SKM-1 treated with dmso at 0.1 percent for 144 hours (cell line): Measurements from ENCODE around the gene PDK2.

Experiments used
- DNase-seq: peaks from one replicate; lab custom pipeline; 2025; ENCODE audit not compliant: unreplicated experiment; lab: John Stamatoyannopoulos, UW

PDK2 gene

DNA sequence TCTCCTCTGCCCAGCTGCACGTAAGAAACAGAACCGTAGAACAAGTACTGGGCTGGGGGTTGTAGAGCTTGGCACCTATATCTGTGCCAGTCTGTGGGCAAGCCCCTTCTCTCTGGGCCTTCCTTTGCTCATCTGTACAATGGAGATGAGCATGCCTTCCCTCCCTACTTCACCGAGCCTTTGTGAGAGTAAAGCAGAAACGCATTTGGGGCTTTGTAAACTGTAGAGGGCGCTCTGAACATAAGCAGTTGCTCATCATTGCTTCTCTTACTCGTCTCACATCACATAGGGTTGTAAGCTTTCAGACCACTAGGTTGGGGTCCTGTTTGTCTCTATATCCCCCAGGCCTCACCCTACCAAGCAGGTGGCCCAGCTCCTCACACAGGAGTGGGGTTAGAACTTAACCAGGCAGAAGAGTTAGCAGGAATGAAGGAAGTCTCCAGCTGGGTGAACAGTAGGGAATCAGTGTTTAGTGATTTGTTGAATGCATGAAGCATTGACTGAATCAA, 19.8 kb downstream of the PDK2 start:
- DNase-seq: peak; percentile 75

DNA sequence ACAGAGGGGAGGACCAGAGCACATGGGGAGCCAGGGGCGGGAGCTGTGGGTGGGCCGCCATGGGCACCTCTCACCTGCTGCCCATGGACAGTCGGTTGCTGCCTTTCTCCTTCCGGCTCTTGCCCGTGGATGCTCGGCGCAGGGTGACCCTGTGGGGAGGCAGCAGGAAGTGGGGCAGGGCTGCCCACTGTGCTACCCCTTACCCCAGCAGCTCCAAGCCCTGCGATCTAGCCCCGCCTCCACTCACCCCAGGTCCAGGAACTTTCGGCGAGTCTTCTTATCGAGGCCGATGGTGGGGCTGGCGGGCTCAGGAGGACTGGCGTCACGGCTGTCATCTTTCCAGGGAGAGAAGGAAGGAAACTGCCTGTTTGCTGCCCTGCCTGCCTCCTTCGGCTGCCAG, 20.6 kb downstream of the PDK2 start:
- no peak for DNase-seq

DNA sequence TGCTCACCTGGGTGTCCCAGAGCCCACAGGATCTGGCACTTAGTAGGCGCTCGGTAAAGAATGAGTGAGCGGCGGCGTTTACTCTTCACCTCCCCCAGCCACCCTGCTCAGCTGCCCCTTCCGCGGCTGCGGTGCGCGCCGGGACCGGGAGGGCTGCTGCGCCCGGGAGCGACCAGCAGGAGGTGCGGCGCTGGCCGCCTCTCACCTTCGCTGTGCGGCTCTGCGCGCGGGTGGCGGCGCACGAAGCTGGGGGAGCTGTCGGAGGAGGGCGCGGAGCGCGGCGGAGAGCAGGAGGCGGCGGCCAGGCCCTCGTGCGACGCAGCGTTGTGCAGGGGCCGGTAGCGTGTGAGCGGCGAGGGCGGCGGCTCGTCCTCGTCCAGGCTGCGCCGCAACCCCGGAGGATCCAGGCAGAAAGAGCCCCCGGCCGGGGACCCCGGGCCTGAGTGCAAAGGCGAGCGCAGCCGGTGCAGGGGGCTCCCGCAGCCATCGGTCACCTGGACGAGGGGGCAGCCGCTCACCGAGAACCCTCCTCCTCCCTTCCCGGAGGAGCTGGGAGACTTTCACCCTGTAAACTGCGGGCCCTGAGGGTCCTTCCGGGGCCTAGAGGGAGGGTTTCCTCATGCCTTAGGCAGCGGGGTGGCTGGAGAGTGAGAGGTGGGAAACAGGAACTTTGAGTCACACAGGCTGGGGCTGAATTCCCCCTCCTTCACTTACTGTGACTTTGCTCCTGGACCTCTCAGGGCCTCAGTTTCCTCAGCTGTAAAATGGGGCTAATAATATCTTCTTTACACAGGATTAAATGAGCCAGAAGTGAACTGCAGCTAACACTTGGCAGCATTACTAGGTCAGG, 22.3 kb downstream of the PDK2 start:
- DNase-seq: no peak

DNA sequence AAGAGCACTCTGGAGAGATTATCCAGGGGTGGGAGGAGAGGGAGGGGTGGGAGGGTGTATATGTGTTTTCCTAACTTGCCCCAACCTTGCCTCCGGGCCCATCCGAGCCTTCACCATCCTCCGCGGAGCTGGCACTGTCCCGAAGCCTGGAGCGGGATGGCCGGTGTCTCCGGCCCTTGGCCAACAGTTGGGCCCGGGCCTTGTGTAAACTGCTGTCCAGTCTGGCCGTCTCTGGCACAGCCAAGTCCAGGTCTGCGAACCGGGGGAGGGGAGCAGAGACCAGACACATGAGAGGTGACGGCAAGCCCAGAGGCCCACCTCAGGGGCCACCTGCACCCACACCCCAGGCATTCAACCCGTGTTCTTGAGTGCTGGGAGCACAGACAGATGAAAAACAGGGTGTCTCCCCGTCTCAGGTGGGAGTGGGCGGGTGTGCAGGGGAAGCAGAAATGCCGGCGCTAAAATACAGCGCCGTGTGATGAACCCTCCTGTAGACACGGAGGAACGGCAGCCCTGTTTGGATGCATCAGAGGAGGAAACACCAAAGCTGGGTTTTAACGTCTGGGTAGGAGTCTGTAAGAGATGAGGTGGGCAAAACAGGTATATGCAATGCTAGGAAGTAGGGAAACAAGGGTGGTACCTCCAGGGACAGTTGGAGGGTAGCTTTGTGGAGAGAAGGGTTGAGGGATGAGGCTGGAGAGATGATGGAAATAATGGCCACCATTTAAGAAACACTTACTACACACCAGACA, 23.1 kb downstream of the PDK2 start:
- DNase-seq: no peak

DNA sequence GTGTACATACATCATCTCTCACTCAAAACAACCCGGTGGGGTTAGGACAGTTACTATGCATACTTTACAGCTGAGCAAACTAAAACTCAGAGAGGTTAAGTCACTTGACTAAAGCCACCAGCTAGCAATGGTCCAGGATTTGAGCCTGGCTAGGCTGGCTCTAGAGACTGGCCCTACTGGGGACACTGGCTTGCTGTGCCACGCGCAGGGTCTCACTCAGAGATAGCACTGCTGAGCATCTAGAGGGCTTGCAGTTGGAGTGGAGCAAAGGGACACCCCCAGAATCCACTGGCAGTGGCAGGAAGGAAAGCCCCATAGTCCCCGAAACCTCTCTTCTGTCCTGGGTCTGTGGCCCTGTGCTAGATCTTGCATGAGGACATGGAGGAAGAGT, 23.7 kb downstream of the PDK2 start:
- no peak for DNase-seq

DNA sequence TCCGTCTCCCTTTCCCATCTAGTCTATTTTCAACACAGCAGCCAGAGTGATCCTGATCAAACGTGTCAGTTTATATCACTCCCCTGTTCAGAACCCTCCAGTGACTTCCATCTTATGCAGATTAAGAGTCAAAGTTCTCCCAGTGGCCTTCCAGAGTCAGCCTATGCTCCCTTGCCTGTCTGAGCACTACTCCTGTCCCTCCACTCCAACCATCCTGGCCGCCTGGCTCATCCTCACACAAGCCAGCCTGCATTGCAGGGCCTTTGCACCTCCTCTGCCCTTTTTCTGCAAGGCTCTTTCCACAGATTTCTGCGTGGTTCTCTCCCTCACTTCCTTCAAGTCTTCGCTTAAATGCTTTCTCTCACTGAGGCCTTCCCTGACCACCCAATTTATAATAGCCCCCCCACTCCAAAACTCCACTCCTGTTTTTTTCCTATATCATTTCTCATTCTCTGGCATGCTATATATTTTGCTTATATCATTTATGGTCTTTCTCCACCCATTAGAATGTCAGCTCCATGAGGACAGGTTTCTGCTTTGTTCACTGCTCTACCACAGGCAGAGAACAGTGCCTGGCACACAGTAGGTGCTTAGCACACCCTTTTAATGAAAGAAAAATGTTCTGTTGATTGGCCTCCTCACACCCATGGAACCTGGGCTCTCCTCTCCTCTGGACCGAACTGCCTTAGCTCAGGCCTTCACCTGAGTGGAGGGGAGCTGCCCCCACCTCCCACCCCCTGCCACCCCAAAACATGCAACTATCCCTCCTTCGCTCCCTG, 25.5 kb downstream of the PDK2 start:
- DNase-seq: no peak

DNA sequence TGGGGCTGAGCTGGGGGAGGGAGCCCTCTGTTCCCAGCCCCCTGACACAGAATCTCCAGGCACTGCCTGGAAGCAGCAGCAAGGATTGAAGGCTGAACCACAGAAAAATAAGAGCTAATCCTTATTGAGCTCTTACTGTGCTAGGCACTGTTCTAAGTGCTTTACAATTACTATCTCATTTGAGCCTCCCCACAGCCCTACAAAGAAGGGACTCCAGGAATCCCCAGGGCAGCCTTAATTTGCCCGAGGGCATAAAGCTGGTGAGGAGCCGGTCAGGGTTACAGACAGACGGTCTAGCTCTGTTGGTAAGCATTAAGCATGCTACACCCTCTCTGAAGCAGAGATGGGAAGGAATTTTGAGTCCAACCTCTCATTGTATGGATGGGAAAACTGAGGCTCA, 27.8 kb downstream of the PDK2 start:
- no peak for DNase-seq

DNA sequence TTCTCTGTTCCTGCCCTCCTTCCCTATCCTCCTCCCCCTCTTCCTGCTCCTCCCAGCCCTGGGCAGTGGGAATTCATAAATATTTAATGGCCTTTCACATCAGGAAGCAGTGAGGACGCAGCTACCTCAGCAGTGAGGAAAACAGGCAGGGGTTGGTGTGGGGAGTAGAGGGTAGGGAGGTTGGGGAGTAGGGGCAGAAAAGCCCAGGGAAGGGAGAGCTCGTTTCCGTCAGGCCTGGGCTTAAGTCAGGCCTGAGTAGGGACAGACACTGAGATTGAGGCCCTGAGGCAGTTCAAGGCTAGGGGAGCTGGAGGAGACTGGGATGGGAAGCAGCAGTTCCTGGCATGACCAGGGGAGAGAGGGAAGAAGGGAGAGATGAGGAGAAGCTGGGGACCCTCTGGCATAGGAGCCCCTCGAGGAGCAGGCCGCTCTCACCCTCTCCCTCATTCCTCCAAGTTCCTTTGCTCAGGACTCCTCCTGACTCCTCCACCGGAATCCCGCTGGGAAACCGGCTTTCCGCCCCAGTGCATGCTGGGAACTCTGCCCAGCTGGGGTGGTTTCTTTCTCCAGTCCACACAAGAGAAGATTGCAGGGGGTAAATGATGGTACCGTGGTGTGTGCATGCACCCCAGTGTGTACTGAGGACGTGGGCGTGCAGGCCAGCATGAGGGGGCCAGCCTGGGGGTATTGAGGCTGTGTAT, 28.6 kb downstream of the PDK2 start:
- no peak for DNase-seq

DNA sequence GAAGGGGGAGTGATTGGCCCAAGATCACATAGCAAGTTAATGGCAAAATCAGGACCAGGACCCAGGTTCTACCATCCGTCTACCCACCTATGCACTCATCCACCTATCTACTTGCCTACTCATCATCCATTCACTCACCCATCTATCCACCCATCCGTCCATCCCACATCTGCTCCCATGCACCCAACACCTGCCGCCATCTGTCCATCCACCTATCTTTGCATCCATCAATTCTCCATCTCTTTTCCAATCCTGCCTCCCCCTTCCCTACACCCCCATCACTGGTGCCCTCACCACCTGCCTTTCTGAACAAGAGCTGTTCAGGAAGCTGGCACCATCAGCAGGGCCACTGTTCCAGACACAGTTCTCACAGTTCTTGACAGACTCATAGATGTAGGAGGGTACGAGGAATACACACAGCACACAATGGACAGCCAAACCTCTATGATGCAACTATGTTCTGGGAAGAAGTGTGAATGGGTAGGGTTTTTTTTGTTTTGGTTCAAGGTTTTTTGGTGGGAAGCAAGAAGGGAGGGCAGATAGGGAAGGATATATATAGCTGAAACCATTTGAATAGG, 30.4 kb downstream of the PDK2 start:
- DNase-seq: no peak

DNA sequence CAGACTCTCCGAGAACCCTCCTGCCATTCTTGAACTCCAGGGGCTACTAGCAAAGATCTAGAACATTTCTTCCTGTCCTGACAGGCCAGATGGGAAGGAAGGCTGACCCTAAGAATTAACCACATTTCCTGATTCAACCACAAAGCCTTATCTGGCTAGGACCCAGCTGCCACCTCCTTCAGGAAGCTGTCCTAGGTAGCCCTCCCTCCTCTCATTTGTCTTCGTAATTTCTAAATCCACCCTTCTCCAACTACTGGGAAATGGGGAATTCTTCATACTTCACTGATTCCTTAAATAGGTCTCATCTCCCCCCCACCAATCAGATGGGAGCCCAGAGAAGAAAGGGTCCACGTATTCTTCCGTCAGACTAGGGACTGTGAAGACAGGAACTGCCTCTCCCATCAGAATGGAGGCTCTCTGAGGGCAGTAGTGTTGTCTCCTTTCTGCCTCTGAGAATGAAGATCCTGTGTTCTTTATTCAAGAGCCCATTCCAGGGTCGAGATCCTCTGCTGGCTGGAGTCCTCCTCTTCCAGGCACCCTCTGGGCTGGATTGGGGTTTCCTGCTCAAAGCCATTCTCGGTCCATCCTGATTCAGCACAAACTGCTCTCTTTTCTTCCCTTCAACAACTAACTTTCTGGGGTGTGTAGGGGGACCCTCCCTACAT, 32.7 kb downstream of the PDK2 start:
- DNase-seq: peak; percentile 61

DNA sequence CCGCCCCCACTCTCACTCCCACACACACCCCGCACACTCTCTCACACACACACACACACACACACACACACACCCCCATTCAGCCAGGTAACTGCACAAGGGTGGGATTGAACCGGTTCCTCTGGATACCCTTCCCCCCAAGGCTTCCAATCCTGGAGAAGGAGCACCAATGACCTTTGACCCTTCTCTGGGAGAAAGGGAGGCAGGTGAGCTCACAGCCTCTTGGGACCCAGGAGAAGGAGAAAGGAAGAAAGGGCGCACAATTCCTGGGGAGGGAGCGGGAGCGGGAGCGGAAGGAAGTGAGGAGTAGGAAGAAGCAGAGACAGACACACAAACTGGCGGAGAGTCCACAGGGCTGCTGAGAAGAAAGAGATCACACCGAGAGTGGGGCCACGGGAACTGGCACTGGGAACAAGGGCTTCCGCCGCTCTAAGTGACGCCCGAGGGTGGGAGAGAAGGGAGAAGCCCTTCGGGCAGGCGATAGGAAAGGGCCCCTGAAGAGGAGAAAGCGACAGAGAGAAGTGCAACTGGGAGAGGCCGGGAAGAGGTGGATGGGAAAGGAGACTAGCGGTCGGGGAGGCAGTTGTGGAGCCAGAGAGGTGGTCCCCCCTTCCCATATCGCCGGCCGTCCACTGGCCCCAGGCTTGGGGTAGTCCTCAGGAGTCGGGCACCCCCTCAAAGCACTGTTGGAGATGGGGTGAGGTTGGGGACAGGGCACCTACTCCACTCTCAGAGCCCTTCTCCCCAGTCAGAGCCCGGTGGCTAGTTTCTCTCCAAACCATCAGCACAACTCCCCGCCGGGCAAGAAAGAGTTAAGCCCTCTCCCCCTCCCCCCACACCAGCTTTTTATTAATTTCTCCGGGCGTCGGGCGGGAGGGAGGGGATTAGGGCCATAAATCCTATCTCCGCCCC, 33.5 kb downstream of the PDK2 start:
- DNase-seq: no peak

DNA sequence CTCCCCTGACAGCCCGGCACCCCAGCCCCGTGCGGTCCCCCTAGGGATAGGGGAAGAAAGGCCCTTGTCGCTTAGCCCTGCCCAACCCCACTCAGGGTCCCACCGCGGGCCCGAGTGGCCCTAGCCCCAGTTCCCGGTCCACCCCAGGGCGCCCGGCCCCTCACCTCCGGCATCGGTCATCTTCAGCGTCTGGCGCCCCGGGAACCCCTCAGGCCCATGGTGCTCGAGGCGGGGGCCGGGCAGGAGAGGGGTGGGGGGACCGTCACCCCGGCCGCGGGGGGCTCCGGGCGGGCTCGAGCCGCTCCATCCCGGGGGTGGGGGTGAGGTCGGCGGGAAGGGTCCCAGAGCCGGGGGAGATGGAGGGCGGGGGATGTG, 34.2 kb downstream of the PDK2 start:
- no peak for DNase-seq

DNA sequence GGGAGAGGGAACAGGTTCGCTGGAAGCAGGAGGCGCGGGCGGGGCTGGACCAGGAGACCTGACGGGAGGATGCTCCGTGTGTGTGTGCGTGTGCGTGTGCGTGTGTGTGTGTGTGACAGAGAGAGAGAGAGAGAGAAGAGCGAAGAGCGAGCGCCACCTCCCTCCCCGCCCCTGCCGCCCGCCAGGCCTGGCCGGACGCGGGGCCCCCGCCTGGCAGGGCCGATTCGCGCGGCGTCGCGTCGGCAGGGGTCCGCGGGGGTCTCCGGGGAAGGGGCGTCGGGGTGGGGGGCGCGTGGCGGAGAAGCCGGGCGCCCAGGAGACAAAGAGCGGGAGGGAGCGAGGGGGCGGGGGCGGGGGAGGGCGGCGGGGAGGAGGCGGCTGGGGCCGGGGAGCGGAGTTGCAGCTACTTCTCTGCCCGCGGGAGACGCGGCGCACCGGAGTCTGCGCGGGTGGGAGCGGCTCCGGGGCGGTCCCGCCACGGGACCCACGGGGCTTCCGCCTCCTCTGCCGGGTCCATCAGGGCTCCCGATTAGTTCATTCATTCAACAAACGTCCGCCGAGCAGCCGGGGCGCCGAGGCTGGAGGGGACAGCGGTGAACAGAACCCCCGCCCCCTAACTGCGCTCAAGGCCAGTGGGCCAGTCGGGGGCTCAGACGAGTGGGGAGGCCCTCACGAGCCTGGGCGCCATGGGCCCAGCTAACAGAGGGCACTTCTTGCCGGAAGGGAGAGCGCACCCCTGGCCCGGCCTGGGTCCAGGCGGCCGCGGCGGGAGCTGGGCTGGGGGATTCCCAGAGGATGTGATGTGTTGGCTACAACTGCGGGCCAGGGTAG, 34.8 kb downstream of the PDK2 start, which contains the start of gene SAMD14:
Gene SAMD14 (minus strand): TSS at position 433 of the 831 bp plus-strand sequence. CDS start 5,201 bp downstream, outside the sequence.
- DNase-seq: no peak

DNA sequence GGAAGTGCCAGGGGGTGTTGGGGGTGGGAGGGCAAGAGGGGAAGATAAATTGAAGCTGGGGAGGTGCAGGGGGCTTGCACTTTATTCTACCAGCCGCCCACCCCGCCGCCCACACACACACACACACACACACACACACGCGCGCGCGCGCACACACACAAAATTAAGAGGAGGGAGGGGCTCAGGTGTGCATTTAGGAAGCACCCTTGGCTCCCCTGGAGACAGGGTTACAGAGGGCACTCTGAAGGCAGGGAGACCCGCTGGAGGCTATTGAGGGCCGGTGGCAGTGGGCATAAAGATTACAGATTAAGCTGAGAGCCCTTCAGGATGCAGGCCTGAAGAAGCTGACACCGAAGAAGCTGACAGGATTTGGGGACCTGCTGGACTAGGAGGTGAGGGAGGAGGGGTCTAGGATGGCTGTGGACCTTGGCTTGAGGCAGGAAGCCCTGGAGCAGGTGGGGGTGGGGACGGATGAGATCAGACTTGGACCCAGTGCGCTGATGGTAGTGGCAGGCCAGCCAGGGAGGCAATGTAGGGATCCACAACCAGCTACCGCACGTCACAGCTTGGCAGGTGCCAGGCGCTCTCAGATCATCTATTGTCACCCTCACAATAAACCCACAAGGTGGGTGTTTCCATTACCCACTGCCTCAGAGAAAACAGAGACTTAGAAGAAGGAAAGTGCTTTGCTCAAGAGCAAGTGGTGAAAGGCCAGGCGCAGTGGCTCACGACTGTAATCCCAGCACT, 35.6 kb downstream of the PDK2 start:
- no peak for DNase-seq

DNA sequence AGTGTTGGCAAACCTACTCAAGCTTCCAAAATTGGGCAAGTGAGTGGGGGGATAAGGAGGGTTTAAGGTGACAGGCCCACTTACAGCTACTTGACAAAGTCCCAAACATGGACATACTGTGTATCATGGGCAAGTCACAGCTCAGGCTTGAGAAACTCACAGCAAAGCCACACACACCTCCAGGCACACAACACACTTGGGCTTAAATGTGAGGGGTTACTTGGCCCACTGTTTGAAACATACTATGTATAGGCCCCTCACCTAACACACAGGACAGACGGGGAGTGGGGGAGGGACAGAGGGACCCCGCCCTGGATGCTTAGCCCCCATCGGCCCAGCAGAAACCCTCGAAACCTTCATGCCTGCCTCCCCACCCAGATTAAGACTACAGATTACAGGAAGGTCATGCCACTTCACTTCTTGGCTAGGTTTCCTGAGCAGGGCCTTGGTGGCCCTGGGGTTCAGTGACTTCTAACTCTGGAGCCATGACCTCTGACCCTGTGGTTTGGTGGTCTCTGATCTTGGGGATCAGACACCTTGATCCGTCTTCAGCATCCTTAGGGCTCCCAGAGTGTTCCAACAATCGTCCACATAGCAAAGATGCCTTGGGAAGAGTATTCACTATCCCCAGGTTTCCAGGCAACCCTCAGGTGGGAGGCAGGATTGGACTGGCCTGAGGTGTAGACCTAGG, 37.1 kb downstream of the PDK2 start:
- DNase-seq: no peak

DNA sequence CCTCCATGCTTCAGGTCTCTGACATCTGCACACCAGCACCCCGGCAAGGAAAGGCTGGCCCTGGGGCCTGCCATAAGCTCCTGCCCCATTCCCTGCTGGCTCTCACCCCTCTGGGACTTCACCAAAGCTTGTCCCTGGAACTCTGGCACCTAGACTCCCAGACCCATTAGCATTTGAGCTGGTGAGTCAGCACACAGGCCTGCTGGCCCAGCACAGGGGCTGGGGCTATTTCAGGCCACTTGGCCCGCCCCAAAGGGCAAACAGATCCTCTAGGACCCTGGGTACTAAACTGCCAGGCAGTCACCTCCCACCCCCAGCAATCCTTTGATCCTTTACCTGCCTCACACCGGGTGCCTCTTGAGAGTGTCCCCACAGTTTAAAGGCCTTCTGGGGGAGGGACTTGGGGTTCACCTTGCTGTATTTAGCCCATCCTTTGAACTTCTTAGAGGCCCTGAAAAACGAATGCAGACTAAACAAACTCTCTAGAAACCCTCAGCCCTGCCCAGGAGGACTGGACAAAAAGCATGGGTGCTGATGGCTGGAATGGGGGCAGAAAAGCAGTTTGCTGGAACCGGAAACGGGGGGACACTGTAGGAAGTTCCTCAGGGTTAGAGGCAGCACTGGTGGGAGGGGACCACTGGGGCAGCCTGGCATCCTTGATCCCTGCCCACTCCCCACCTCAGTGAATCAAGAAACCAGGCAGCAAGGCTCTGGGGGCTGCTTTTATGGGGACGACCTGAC, 38.0 kb downstream of the PDK2 start:
- DNase-seq: no peak
